GM18517 (cell line): ENCODE data around the gene NDUFB3.
"Not testable (repeated sequence)": the region's sequence is repeated elsewhere in the genome, so short reads cannot be mapped to it uniquely, and the experiment has no call there.

Experiments
- ATAC-seq: cut with Tn5 transposase; IDR thresholded peaks from one replicate; pipeline ENCODE4 v1.9.1; 2021; ENCODE audit warnings: mild to moderate bottlenecking, moderate library complexity; ENCODE audit not compliant: unreplicated experiment

NDUFB3 gene

GRCh38 chr2:201090574-201090973 lies 18.8 kb downstream of the NDUFB3 start:
- no peak for ATAC-seq

GRCh38 chr2:201093573-201093972 lies 21.8 kb downstream of the NDUFB3 start:
- no peak for ATAC-seq

GRCh38 chr2:201100497-201100896 lies 28.7 kb downstream of the NDUFB3 start:
- ATAC-seq: no peak

- no peak for ATAC-seq
Measured at GRCh38 chr2:201105759-201106158, 34.0 kb downstream of the NDUFB3 start.

- ATAC-seq: no peak
Measured at GRCh38 chr2:201107624-201108023, 35.8 kb downstream of the NDUFB3 start.

- no peak for ATAC-seq
Measured at GRCh38 chr2:201108341-201108740, 36.5 kb downstream of the NDUFB3 start.

GRCh38 chr2:201109186-201109585 lies 37.4 kb downstream of the NDUFB3 start:
- no peak for ATAC-seq

GRCh38 chr2:201110615-201111014 lies 38.8 kb downstream of the NDUFB3 start:
- no peak for ATAC-seq

GRCh38 chr2:201111096-201111495 lies 39.3 kb downstream of the NDUFB3 start:
- ATAC-seq: no peak

GRCh38 chr2:201114350-201114749 lies 42.5 kb downstream of the NDUFB3 start:
- ATAC-seq: no peak

GRCh38 chr2:201114846-201115245 lies 43.0 kb downstream of the NDUFB3 start:
- ATAC-seq: no peak

GRCh38 chr2:201116115-201116958 lies 44.5 kb downstream of the NDUFB3 start, which contains the start of gene CFLAR:
Gene CFLAR, plus strand, starts transcription at chr2:201116164. Its CDS starts 13,702 bp downstream, at chr2:201129866.
- ATAC-seq: peak; percentile 28

GRCh38 chr2:201116959-201117734 lies 45.3 kb downstream of the NDUFB3 start:
- ATAC-seq: peak; percentile 37

- not testable (repeated sequence) for ATAC-seq
Measured at GRCh38 chr2:201117735-201118094, 45.9 kb downstream of the NDUFB3 start.

GRCh38 chr2:201118121-201118960 lies 46.5 kb downstream of the NDUFB3 start:
- peak; percentile 42 for ATAC-seq

- ATAC-seq: no peak
Measured at GRCh38 chr2:201118961-201119854, 47.4 kb downstream of the NDUFB3 start.

GRCh38 chr2:201122276-201122675 lies 50.5 kb downstream of the NDUFB3 start:
- no peak for ATAC-seq

- ATAC-seq: peak; percentile 33
Measured at GRCh38 chr2:201126308-201127151, 54.7 kb downstream of the NDUFB3 start.

GRCh38 chr2:201127152-201127511 lies 55.3 kb downstream of the NDUFB3 start:
- ATAC-seq: no peak
